ENCODE results near the gene HES1.

Gene HES1

GRCh38 chr3:194102436-194102835 lies 33.5 kb upstream of the HES1 start:
- no peak for TF ChIP-seq CTCF (IDR thresholded peaks at IDR 0.05; ENCODE audit: low read depth, low read length)
- in situ Hi-C loops (cut with HindIII; ENCODE audit: low sequenced_read_pairs), result no loop called here
- no peak overlapping the region for H3K4me3 ChIP-seq (ENCODE audit: low read depth, low read length)
- DNase-seq (ENCODE audit: low read depth, low spot score), result no peak

GRCh38 chr3:194103505-194103904 lies 32.4 kb upstream of the HES1 start:
- no peak for DNase-seq (ENCODE audit: low read depth, low spot score)
- in situ Hi-C loops (cut with HindIII; ENCODE audit: low sequenced_read_pairs), result no loop called here
- no peak overlapping the region for H3K4me3 ChIP-seq (ENCODE audit: low read depth, low read length)
- no peak for TF ChIP-seq CTCF (IDR thresholded peaks at IDR 0.05; ENCODE audit: low read depth, low read length)

- no peak for TF ChIP-seq CTCF (IDR thresholded peaks at IDR 0.05; ENCODE audit: low read depth, low read length)
- no peak for DNase-seq (ENCODE audit: low read depth, low spot score)
- in situ Hi-C loops (cut with HindIII; ENCODE audit: low sequenced_read_pairs), result no loop called here
- no peak overlapping the region for H3K4me3 ChIP-seq (ENCODE audit: low read depth, low read length)
Observed at GRCh38 chr3:194103983-194104751, 31.8 kb upstream of the HES1 start.

- no peak for DNase-seq (ENCODE audit: low read depth, low spot score)
- in situ Hi-C loops (cut with HindIII; ENCODE audit: low sequenced_read_pairs), result no loop called here
- no peak for TF ChIP-seq CTCF (IDR thresholded peaks at IDR 0.05; ENCODE audit: low read depth, low read length)
- H3K4me3 ChIP-seq (ENCODE audit: low read depth, low read length), result no peak overlapping the region
Observed at GRCh38 chr3:194105292-194105691, 30.7 kb upstream of the HES1 start.

- in situ Hi-C loops (cut with HindIII; ENCODE audit: low sequenced_read_pairs), result no loop called here
- no peak for DNase-seq (ENCODE audit: low read depth, low spot score)
- no peak overlapping the region for H3K4me3 ChIP-seq (ENCODE audit: low read depth, low read length)
- TF ChIP-seq CTCF (IDR thresholded peaks at IDR 0.05; ENCODE audit: low read depth, low read length), result no peak
Observed at GRCh38 chr3:194107107-194107506, 28.8 kb upstream of the HES1 start.

- no peak for TF ChIP-seq CTCF (IDR thresholded peaks at IDR 0.05; ENCODE audit: low read depth, low read length)
- no peak overlapping the region for H3K4me3 ChIP-seq (ENCODE audit: low read depth, low read length)
- DNase-seq (ENCODE audit: low read depth, low spot score), result no peak
- in situ Hi-C loops (cut with HindIII; ENCODE audit: low sequenced_read_pairs), result no loop called here
Observed at GRCh38 chr3:194109192-194109863, 26.6 kb upstream of the HES1 start.
